NCI-H2171 treated with DMSO at 0.1 percent for 48 hours (cell line): ENCODE measurements around the gene OSBPL10.
"Not testable (repeated sequence)": the region's sequence is repeated elsewhere in the genome, so short reads cannot be mapped to it uniquely, and the experiment has no call there.

Experiments
- DNase-seq: peaks from one replicate; lab custom pipeline; 2025; lab: John Stamatoyannopoulos, UW

The OSBPL10 gene

DNA sequence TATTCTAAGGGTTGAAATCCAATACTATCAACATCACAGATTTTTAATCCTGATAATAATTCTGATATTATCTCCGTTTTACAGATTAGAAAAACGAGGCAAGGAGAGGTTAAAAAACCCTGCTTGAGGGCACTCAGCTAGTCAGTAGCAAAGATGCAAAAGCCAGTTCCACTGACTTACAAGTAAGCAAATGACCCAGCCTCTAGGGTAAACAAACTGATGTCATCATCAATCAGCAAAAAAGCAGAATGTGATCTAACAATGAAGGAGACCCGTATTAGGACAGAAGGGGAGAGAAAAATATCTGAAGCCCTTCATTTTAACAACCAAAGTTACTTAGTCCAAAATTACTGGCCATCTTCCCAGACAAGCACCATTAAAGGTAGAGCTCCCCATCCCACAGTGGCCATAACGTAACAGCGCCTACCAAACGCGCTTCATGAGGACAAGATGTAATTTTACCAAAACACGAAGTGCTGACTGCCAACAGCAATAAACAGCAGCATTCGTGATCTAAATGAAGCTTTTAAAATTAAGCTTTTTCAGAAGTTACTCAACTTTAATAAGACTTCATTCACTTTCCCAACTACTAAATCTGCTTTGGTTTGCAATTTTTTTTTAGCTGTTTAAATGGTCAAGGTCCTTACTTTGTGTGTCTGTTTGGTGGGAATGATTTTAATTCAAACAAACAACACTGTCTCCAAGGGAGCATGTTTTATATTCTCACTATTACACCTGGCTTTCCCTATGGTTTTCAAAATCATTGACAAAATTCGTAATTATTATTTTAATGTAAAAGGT lies 176.6 kb downstream of the OSBPL10 start:
- no peak for DNase-seq

DNA sequence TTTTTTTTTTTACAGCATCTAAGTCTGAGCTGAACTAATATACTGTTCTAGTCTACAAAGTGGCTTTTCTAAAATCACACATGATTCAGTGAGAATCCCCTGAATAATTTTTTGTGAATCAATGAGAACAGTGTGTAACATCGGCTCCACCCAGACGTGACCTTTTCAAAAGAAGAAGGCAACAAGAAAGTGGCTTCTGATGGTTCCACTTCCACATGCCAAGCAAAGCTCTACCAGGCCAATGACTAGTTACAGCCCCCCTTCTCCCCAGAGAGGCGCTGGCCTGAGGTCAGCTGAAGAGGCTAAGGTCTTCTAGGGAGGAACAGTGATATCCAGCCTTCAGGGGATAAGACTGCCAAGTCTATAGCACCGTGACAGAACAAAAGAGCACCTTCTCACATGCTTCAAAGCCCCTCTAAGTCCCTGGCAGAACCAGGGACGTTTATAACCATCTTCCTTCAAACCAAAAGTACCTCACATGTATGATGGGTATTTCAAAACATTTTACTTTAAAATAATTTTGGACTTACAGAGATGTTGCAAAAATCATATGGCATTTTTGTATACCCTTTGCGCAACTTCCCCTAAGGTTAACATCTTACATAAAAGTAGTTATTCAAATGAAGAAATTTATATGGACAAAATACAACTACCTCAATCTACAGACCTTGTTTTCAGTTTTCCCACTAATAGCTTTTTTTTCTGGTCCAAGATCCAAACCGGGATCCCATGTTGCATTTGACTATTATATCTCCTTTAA lies 177.9 kb downstream of the OSBPL10 start:
- no peak for DNase-seq

DNA sequence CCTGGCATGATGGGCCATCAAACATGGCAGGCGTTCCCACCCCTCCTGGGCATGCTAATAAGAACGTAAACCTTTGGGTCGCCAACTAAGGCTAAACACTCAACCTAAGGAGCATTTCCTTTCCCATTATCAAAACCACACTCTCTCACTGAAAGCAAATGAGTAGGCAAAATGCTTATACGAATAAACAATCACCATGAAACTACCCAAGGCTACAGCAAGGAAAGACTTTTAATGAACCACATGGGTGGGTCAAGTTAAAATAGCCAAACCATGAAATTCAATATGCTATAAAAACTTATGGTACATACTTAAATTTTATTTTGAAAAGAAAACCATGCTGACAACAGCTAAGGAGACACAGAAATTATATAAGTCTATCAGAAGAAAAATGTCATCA lies 180.6 kb downstream of the OSBPL10 start:
- no peak for DNase-seq

- DNase-seq: no peak
Measured at GRCh38 chr3:31798840-31799239, 182.2 kb downstream of the OSBPL10 start.

- peak; percentile 3 for DNase-seq
Measured at GRCh38 chr3:31793821-31794220, 187.2 kb downstream of the OSBPL10 start.

GRCh38 chr3:31791090-31791430 lies 190.0 kb downstream of the OSBPL10 start:
- DNase-seq: no peak

DNA sequence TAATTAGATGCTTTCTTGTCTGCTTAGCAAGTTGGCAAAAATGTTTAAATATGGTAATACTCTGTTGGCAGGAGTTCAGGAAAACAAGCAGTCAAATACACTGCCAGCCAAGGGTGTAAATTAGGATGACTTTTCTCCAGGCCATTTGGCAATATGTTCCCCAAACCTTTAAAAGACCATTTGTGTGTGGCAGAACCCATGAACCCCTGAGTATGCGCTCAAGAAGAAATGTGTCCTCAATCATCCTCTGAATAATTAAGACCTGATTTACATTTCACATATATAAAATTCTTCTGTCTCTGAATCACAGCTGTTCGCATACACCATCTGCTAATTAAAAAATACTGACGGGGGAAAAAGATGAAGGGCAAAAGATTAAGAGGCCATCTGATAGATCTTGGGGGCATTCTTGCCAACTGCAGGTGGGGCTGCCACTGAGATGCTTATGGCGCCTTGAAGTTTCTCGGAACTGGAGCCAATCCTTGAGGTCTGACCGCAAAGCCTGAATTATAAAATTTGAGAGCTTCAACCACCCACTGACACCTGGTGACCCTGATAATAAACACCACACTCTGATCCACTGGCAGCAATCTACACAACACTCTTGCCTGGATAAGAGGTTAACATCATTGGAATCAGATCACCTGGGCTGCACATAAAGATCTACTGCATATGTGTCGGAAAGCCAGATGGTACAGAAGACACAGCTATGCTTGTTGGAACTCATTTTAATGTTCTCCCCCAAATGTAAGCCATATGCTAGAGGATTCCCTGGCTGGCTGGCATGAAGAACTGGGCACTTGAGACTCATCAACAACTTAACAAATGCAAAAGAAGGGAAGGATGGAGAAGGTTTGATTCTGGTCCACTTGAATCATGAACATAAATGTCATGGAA lies 190.6 kb downstream of the OSBPL10 start:
- peak; percentile 88 for DNase-seq

GRCh38 chr3:31789429-31789828 lies 191.6 kb downstream of the OSBPL10 start:
- DNase-seq: no peak

DNA sequence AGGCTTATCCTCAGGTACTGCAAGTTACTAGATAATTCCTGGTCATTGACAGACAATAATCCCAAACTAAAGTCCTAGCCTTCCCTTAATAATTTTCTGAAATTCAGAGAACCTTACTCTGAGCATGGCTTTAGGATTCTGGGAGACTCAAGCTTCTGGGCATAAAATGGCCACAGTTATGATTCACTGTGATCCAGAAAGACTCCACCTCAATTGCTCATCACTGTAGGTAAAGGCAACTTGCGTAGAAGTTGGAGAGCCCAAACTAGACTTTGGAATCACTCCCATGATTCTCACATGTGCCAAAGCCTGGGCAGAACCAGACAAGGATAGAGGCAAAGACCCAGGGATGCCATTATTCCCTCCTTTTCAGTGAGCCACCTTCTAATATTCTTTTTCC lies 195.3 kb downstream of the OSBPL10 start:
- DNase-seq: no peak

DNA sequence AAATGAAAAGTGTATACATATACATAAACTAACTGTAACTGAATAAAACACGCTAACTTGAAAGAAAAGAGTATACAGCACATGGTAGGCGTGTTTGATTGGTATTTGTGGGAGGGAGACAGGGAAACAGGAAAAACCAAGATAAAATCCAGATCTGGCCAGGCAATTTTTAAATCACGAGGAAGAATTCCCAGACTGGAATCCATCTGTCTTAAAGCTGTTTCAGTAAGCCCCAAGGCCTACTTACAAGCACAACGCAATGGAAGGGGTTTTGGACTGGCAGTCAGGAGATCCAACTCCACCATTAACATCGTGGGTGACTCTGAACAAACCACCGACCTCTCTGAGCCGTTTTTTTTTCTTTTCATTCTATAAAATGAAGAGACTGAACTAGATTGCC lies 195.8 kb downstream of the OSBPL10 start:
- DNase-seq: no peak

DNA sequence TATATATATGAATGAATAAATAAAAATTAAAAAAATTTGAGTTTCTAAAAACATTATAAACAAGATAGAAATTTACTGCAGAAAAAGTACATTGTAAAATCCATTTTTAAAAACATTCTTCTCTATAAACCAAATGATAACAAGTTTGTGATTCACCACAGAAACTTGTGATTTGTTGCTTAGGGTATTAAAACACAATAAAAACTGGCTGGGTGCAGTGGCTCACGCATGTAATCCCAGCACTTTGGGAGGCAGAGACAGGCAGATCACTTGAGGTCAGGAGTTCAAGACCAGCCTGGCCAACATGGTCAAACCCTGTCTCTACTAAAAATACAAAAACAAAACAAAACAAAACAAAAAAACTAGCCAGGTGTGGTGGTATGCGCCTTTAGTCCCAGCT lies 197.2 kb downstream of the OSBPL10 start:
- DNase-seq: not testable (repeated sequence)

DNA sequence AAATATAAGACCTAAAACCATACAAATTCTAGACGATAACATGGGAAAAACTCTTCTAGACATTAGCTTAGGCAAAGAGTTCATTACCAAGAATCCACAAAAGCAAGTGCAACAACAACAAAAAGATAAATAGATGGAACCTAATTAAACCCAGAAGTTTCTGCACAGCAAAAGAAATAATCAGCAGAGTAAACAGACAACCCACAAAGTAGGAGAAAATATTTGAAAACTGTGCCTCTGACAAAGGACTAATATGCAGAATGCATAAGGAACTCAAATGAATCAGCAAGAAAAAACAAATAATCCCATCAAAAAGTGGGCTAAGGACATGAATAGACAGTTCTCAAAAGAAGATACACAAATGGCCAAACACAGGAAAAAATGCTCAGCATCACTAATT lies 198.8 kb downstream of the OSBPL10 start:
- not testable (repeated sequence) for DNase-seq

- no peak for DNase-seq
Measured at GRCh38 chr3:31779514-31779913, 201.5 kb downstream of the OSBPL10 start.

- no peak for DNase-seq
Measured at GRCh38 chr3:31777887-31778286, 203.2 kb downstream of the OSBPL10 start.

DNA sequence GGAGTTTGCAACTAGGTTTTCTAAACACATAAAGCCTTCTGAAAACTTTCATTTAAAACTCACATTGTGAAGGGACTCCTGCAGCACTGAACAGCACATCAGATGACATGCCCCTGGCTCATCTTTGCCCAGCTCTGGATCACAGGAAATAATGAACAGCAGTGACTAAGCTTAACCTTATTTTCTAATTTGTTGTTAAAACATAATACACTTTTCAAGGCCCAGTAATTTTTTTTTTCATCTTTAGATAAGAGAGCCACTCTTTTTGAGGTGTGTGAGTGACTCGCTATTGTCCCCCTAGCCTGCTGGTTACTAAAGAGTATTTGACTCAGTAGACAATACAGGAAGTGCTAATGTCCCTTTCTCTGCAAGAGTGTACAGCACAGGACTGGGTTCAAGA lies 204.0 kb downstream of the OSBPL10 start:
- no peak for DNase-seq

DNA sequence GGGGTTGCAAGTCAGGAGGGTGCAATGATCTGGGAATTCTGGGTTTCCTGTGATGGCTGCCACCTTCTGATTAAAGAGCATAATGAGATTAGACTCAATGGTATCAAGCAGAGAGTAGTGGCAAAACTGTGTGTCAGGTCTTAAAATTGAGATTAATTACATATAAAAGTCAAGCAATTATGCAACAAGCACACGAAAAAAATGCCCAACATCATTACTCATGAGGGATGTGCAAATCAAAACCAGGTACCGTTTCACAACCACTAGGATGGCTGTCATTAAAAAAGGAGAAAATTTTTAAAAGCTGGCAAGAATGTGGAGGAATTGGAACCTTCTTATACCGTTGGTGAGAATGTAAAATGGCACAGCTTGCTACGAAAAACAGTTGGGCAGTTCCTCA lies 205.0 kb downstream of the OSBPL10 start:
- no peak for DNase-seq

DNA sequence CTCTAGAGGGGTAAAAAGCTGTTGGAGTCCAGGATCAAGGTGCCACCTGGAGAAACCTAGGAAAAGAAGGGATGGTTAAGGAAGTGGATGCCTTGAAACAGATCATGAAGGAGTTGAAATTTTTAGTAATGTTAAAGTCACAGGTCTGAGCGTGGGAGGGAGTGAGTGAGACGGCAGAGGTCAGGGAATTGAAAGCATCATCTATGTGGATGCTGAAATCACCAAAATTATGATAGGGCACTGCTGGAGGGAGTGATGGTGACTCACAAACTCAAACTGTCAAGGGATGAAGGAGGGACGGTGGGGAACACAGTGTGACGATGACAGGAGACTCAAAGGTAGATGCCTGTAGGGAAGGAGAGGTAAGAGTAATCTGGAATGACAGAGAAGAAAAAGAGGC lies 205.7 kb downstream of the OSBPL10 start:
- DNase-seq: no peak

DNA sequence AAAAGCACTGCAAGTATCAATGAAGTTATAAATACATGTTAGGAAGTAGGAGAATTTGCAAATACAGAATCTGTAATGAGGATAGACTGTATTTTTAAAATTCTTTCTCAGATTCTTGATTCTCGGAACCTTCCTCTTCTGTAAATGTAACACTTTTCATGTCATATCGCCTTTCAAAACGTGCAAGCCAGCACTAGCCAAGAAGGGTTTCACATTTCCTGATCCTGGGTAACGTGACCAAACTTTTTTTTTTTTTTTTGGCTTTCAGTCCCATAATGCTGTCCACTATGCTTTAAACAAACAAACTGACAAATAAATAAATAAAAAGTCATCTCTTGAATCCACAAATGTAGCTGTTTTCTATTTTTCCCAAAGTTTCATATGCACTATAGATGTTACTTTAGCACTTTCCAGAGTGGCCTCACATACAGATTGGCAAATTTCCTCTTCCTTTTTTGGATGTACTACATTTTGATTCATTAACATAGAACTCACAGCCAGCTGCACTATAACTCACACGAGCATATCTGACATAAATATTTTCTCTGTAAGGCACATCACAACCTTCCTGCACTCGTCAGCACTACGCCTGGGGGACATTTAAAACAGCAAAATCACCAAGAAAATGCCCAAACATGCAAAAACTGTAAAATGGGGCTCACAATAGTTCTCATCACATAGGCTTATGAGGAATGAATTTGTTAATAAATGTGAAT lies 208.1 kb downstream of the OSBPL10 start:
- DNase-seq: peak; percentile 5

DNA sequence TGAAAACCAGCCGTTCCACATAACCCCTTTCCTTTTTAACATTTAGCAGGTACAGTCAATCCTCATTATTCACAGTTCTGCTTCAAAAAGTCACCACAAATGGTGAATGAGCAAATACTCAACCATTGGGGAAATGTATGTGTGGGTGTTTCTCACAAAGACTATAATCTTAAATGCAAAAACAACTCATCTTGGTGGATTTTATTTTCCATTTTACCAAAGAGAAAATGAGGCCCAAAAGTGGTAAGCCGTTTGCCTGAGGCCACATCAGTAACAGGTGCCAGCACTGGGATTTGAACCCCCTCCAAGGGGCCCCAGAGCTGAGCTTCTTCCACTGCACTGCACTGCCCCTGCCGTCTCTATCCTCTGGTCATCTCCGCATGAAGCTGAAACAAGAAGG lies 208.8 kb downstream of the OSBPL10 start:
- no peak for DNase-seq

DNA sequence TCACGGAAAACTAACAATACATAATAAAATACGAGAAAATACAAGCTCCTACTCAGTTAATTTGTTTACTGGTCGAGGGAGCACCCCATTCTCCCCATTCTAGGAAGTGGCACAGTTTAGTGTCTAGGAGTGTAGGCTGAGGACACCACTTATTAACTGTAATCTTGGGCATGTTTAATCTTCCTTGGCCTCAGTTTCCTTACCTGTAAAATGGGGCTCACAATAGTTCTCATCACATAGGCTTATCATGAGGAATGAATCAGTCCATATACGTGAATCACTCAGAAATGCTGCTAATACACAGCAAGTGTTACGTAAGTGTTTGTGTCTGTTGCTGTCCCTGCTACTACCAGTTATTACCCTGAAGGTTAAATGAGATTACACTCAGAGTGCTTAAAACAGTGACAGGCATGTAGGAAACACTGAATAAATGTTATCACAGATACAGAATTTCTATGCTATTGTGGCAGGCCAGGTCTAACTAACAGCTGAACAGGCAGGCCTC lies 210.2 kb downstream of the OSBPL10 start:
- no peak for DNase-seq

- DNase-seq: no peak
Measured at GRCh38 chr3:31768479-31769125, 212.5 kb downstream of the OSBPL10 start.
